Measurements from ENCODE around the gene RD3L.
"Not testable (repeated sequence)": the region's sequence is repeated elsewhere in the genome, so short reads cannot be mapped to it uniquely, and the experiment has no call there.

RD3L gene

DNA sequence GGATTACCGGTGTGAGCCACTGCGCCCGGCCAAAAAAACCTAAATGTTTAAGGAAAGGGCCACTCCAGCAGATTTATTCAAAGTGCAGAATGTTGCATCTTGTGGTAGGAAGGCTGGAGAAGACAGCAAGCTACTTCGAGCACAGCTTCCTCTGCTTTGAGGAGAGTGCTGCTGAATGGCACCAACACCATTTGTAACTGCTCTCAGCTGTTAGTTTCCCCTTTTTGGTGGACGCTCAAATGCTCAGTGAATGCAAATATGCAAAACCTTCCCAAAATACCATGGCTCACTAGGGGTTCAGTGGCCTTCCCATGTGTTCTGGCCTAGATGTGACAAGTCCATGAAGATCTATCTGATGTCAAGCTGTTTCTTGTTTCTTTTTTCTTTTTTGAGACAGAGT is 17.0 kb downstream of the RD3L start:
- no peak for TF ChIP-seq CTCF (IDR thresholded peaks at IDR 0.05; ENCODE audit: low read depth, low read length, missing control alignments)
- Histone ChIP-seq H3K27ac (no peak overlapping the region), H3K27me3 (replicated peaks) (no peaks in the 10 kb centered on the region), H3K4me3 (ENCODE audit: low read depth, low read length) (no peak overlapping the region), H3K36me3 (replicated peaks) (no peaks in the 10 kb centered on the region)
- DNase-seq: no peak
- in situ Hi-C loops (cut with HindIII; ENCODE audit: low pct_ligation_motif_present, low sequenced_read_pairs): no loop called here

DNA sequence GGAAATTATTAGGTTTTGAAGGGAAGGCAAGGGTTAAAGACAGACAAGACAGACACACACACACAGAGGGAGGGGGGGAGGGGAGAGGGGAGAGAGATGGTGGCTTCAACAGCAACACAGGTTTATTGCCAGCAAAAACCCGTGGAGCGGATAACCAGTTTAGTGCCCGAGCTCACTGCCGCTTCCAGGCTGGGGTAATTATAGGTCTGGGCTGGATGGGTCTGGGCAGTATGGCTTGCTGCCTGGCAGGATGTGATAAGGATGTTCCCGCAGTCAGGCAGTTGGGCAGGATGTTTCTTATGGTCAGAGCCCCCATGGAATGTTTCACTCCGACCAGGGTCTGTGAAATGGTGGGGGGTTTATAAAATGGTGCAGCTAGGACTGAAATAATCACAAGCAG is 18.5 kb downstream of the RD3L start:
- no peaks in the 10 kb centered on the region for H3K36me3 ChIP-seq (replicated peaks)
- no peak for TF ChIP-seq CTCF (IDR thresholded peaks at IDR 0.05; ENCODE audit: low read depth, low read length, missing control alignments)
- H3K4me3 ChIP-seq (ENCODE audit: low read depth, low read length): no peak overlapping the region
- no peaks in the 10 kb centered on the region for H3K27me3 ChIP-seq (replicated peaks)
- no peak overlapping the region for H3K27ac ChIP-seq
- no peak for DNase-seq
- in situ Hi-C loops (cut with HindIII; ENCODE audit: low pct_ligation_motif_present, low sequenced_read_pairs): no loop called here

DNA sequence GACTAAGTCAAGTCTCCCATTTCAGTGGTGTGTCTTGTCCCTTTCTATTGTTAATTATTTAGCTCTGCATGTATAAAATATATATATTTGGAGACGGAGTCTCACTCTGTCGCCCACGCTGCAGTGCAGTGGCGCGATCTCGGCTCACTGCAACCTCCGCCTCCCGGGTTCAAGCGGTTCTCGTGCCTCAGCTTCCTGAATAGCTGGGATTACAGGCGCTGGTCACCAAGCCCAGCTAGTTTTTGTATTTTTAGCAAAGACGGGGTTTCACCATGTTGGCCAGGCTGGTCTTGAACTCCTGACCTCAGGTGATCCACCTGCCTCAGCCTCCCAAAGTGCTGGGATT is 20.5 kb downstream of the RD3L start:
- DNase-seq; H3K27ac ChIP-seq; H3K36me3 ChIP-seq (replicated peaks); in situ Hi-C loops (cut with HindIII; ENCODE audit: low pct_ligation_motif_present, low sequenced_read_pairs); H3K27me3 ChIP-seq (replicated peaks): not testable (repeated sequence)
- peak overlapping the region; percentile 95 for H3K4me3 ChIP-seq (ENCODE audit: low read depth, low read length)

GRCh38 chr14:103920981-103921854 is 21.1 kb downstream of the RD3L start:
- in situ Hi-C loops (cut with HindIII; ENCODE audit: low pct_ligation_motif_present, low sequenced_read_pairs): no loop called here
- no peaks in the 10 kb centered on the region for H3K27me3 ChIP-seq (replicated peaks)
- H3K36me3 ChIP-seq (replicated peaks): no peaks in the 10 kb centered on the region
- peak; percentile 83 for DNase-seq
- H3K27ac ChIP-seq: peak overlapping the region; percentile 57
- peak; percentile 88 for TF ChIP-seq CTCF (IDR thresholded peaks at IDR 0.05; ENCODE audit: low read depth, low read length, missing control alignments)
- H3K4me3 ChIP-seq (ENCODE audit: low read depth, low read length): peak overlapping the region; percentile 95

DNA sequence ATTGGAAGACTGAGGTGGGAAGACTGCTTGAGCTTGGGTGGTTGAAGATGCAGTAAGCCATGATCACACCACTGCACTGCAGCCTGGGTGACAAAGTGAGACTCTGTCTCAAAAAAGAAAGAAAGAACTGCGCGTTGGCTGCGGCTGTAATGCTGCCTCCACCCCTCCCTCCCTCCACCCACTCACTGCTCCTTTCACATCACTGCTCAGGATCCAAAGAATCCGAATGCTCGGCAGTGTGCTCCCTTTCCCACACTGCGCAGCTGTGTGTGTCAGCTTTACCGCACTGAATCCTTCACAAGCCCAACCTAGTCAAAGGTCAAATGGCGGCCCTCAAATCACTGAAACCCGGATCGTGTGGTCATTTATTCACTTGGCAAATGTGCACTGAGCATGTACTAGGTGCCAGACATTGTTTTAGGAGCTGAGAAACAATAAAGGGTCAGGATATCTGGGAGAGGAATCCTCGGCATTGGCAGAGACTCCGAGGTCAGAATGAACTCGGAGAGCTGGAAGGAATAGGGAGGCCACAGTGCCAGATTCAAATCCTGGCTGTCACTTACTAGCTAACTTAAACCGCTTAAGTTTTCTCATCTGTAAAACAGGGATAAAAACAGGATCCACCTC is 25.6 kb downstream of the RD3L start:
- Histone ChIP-seq H3K36me3 (replicated peaks) (peaks cover 9% of the 10 kb centered on the region), H3K27ac (no peak overlapping the region), H3K4me3 (ENCODE audit: low read depth, low read length) (no peak overlapping the region), H3K27me3 (replicated peaks) (no peaks in the 10 kb centered on the region)
- no peak for TF ChIP-seq CTCF (IDR thresholded peaks at IDR 0.05; ENCODE audit: low read depth, low read length, missing control alignments)
- in situ Hi-C loops (cut with HindIII; ENCODE audit: low pct_ligation_motif_present, low sequenced_read_pairs): no loop called here
- DNase-seq: no peak

GRCh38 chr14:103915616-103916015 is 26.7 kb downstream of the RD3L start:
- peaks cover 13% of the 10 kb centered on the region for H3K36me3 ChIP-seq (replicated peaks)
- no peak for DNase-seq
- in situ Hi-C loops (cut with HindIII; ENCODE audit: low pct_ligation_motif_present, low sequenced_read_pairs): no loop called here
- H3K4me3 ChIP-seq (ENCODE audit: low read depth, low read length): no peak overlapping the region
- H3K27me3 ChIP-seq (replicated peaks): no peaks in the 10 kb centered on the region
- no peak for TF ChIP-seq CTCF (IDR thresholded peaks at IDR 0.05; ENCODE audit: low read depth, low read length, missing control alignments)
- no peak overlapping the region for H3K27ac ChIP-seq
